Middle frontal gyrus (tissue), 1 donor: ENCODE measurements around the gene SEPTIN8.

Experiments used
- DNase-seq: peaks from one replicate; pipeline ENCODE4 v3.0.0-alpha.2; 2015; ENCODE audit warnings: low spot score; ENCODE audit errors: extremely low spot score

The SEPTIN8 gene

DNA sequence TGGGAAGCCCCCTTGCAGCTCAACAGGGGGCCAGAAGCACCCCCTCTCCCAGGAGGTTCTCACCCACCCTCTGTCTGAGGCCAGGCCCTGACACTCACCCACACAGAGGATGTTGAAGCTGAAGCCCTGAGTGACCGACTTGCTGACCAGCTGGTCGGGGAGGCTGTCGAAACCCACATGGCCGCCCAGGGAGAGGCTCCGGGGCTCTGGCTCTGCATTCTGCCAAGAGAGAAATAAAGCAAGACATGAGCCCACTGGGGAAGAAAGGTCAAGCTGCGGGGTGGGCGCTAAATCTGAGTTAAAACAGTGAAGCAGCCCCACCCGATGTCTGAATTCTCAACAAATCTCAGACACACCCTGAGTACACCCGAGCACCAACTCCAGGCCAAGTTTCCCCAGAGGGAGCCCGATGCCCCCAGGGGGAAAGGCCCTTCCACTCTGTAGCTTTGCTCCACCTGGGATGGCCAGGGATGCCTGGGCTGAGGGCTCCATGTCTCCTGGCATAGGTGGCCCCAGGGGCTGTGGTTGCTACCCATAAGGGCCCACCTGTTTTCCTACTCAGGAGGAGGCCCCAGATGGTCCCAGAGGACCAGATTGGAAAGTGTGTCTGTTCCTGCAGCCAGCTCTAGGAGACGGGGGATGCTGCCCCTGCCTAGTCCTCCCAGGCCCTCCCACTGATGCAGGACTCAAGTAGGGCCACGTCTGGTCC is 11.6 kb downstream of the SEPTIN8 start:
- no peak for DNase-seq

DNA sequence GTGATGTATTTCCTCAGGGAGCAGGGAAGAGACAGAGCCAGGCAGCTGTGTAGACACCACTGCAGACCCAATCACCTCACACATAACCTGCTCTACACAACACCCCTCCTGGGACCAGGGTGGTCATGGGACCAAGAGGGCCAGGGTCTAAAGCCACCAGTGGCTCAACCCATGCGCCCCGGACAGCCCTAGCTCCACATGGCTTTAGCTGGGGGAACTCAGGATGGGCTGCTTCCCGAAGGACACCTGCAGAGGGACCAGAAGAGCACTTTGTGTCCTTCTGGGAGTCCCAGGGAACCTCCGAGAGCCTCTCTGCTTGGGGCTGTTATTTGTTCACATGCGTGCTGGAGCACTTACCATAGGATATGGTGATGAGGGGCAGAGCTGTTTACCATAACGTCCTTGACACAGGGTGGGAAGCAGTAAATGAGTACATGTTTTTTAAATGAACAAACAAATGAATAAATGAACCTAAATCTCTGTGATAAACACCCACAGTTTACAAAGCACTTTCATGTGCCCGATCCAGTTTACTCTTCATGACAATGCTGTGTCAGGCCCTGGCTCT is 12.3 kb downstream of the SEPTIN8 start:
- no peak for DNase-seq

DNA sequence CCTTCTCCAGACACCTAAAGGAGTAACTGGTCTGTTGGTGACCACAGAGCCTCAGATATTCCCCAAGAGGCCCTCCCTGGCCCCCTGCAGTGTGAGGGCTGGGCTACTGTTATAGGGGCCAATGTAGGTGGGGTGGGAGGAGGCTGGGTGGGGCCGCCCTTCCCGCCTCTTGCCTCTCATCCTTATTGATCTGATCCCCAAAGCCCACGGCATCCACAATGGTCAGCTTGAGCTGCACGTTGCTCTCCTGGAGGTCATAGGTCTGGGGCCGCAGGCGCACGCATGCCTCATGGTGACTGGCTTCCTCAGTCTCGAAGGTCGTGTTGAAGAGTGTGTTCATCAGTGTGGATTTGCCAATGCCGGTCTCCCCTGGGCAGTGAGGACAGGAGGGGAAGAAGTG is 13.0 kb downstream of the SEPTIN8 start:
- no peak for DNase-seq

DNA sequence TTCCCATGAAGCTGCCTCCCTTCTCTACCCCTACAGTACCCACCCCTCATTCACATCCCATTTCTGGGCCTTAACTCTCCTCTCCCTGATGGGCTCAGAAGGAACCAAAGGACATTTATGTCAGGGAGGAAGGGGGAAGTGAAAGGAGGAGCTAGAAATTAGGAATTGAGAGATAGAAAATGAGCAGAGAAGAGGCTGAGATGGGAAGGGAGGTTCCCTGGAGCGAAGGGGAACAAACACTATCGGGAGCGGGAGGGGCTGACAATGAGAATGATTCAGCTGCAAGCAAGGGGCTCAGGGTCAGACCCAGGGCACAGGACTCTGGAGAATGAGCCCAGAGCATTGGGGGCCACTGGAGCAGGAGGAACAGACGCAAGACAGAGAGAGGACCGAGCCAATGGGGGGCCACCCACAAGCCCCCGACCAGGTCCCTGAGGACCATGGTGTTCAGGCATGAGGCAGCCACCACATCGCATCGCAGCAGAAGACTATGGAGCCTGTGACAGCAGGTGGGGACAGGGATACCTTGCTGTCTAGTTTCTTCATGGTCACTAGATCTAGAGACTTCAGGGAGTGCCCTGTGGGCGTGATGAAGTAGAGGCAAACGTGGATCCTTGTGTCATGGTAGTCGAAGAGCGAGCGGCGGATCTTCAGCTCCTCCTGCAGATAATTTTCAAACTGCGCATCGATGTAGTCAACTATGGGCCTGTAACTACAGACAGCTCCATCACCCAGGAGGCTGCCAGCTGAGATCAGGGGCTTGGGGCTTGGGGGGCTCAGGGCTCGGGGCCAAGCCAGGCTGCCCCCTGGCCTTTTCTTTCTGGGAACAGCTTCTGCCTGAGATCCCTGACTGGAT is 13.6 kb downstream of the SEPTIN8 start:
- DNase-seq, result no peak

DNA sequence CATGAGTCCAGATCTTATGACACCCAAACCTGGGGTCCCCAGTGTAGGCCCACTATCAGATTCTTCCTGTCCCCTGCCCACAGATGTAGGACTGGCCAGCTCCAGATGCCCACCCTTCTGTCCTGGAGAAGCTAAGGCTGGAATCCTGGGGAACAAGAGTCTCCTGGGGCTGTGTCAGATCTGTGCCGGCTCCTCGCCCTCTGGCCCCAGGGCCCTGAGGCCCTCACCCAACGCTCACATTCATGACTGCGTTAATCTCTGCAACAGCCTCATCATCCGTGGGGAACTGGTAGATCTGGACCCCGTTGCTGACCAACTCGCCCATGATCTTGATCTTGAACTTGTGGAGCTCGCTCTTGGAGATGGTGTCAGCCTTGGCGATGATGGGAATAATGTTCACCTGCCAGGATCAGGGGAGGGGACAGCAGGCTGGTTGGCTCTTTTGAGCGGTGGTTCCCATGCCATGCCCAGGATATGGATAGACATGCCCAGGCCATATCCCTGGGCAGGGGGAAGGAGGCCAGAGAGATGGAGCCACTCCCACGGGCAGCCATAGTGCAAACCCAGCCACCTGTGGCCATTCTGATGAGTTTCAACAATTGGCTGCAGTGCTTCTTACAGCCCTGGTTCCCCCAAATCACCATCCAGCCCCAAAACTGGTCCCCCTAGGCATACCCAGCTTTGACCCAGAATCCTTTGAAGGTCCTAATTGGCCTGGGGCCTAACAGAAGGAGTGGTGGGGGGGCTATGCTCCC is 14.6 kb downstream of the SEPTIN8 start:
- no peak for DNase-seq

DNA sequence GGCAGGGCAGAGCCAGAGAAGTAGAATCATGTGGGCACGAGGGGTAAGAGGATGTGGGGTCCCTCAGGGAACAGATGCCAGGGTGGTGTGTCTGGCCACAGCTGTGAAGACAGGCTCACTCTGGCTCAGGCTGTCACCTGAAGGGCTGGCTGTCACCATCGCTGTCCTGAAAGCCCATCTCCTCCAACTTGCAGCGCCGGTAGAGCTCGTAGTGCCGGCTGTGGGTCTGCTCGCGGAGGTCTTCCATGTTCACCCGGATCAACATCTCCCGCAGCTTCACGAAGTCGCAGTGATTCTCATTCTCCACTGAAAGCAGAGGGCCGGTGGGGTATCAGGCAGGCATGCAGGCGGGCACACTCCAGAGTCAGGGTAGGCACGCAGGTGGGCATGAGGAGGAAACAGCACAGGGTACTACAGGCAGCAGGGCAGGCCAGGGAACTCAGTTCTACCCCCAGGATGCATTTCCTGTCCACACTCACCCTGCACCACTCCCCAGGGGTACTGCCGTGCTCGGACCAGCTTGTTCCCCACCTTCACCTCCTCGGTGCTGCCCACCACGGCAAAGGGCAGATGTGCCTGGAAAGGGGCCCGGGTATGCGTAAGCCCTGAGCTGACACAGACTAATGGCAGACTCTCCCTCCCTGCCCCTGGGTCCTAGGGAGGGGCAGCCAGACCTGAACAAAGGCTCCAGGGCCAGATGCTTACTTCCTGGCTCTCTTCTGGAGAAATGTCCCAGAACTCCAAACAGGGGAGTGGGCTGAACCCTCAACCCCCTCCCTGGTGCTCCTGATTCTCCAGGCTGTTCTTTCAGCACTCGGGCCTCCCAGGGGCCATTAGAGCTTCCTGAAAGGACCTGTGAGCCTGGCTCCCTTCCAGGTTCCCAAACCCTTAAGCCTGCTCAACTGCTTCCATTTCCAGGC is 15.5 kb downstream of the SEPTIN8 start:
- DNase-seq, result no peak

DNA sequence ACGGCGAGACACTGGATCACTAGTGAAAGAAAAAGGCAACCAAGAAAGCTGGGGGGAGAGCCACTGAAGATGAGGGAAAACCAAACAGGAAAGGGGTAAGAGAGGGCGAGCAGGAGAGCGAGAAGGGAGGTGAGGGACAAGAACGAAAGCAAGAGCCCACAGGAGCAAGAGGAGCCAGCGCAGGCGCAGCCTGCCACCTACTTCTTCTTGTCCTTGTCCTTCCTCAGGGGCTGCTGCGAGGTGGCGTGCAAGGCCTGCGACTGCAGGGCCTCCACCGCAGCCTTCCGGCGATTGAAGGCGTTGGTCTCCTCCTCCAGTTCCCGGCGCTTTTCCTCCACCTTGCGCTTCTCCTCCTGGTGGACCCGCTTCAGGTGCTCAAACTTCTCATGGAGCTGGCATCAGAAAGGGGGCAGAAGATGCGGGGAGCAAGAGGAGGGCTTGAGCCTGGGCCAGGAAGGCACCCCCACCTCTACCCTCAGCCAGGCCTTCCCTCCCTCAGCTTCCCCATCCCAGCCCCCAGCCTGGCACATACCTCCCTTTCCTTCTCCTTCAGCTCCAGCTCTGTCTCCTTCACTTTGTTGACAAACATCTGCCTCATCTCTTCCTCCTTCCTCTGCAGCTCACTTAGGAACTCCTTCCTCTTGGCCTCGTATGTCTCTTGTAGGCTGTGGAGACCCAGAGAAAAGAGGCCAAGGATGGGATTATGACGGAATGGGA is 16.3 kb downstream of the SEPTIN8 start:
- DNase-seq, result no peak

DNA sequence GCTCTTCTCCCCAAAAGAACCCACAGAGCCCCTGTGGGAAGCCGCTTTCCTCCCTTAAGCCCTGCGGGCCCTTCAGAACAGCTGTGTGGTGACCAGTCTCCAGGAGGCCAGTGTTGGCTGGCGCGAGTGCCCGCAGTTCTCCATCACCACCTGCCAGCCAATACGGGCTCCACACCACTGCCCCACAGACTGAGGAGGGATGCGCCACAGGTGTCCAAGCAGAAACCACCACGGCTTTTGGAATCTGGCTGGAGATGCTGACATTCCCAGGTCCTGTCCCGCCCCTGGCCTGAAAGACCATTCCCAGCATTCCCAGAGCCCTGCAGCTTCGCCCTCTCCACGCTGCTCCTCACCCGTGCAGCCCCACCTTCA is 17.0 kb downstream of the SEPTIN8 start:
- no peak for DNase-seq

DNA sequence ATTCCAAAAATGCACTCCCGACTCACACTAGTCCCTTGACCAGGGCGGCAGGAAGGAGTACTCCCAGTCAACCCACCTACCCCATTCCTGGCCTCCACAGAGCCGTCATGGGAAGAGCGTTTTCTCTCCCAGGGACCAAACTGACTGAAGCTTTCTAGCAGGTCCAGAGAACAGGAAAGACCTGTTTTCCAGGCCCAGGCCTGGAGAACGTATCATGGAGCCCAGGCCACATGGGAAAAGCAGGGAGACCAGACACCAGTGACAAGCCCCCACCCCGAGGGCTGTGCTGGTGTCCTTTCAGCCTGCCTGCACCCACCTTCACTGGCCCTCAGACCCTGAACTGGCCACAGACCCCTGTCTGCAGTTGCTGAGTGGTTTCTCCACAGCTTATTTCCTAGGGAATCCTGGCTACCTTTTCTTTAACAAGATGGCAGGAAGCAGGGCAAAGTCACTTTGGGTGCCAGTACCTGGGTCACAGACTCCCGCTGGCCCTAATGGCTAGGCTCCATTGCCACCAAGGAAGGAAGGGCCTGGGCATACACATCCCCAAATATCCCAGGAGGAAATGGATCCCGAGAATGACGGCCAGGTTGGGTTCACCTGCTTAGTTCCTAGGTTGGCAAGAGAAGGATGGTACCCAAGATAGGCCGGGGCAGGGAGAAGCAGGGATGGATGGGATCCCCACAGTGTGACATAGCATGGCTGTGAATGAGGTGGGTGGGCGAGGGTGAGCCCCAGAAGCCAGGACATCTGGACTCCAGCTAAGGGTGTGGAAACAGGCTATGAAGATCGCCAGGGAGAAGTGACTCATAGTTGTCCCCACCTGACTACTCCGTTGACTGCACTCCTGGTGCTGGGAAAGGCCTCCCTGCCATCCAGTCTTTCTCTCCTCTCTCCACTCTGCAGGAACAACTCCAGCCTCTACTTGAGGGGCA is 17.7 kb downstream of the SEPTIN8 start:
- no peak for DNase-seq

DNA sequence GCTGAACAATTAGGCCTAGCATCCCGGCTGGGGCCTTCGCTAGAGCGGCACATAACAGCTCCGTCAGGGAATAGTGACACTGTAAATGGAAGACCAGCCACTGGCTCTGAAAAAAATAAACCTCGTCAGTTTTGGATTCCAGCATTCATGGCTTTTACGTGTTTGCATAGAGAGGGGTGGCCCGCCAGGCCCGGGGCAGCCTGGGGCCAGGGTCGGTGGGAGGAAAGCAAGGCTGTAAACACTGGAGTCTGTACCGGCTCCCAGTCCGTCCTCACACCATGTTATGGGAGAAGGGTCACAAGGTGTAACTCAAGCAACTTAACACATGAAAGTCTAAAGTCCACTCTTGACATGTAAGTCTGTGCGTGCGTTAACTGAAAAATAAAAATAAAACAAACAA is 18.6 kb downstream of the SEPTIN8 start:
- no peak for DNase-seq

DNA sequence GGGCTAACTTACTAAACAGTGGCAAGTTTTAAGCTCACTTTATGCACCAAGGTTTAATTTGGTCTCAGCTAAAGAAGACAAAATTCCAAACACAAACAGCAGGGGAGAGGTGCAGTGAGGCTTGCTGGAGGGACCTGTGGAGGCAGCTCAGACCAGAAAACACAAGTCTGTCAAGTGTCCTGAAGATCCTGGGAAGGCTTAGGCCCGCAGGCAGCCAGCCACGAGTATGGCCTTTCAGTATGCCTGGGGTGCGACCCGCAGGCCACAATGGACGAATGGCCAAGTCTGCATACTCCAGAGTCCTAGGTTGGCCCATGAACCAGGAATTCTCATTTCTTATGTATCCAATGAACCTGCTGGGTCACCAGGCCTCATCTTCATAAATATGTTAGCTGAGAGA is 20.5 kb downstream of the SEPTIN8 start:
- no peak for DNase-seq

DNA sequence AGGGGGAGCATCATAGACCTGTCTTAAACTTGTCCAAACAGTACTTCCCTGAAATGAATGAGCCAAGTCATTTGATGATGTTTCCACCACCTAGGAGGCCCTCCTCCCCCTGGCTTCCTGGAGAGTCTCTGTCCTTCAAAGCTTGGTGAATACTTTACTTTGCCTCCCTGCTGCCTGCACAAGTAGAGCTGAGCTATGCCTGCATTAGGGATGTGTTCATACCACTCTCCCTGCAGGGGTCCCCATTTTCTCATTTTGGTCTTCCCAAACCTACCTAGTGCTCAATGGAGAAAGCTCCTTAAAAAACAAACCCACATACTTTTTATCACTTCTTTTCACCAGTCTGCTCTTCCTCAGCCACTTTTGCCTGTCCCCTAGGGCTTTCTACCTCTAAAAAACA is 22.1 kb downstream of the SEPTIN8 start:
- DNase-seq, result no peak

DNA sequence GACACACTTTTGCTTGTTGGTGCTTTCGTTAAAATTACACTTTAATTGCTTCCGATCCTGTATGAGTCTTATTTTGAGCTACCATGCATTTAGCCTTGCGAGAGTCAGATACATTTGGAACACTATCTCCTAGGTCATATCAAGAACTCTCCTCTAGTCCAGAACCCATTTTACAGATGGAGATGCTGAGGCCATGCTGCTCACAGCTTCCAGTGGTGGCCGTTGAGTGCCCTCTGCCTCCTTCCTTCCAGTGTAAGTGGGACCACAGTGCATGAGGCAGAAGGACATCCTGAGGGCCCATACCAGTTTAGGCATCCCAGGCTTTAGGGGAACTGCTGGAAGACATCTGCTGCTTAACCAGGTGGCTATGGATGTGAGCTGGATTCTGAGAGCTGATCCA is 22.9 kb downstream of the SEPTIN8 start:
- no peak for DNase-seq

DNA sequence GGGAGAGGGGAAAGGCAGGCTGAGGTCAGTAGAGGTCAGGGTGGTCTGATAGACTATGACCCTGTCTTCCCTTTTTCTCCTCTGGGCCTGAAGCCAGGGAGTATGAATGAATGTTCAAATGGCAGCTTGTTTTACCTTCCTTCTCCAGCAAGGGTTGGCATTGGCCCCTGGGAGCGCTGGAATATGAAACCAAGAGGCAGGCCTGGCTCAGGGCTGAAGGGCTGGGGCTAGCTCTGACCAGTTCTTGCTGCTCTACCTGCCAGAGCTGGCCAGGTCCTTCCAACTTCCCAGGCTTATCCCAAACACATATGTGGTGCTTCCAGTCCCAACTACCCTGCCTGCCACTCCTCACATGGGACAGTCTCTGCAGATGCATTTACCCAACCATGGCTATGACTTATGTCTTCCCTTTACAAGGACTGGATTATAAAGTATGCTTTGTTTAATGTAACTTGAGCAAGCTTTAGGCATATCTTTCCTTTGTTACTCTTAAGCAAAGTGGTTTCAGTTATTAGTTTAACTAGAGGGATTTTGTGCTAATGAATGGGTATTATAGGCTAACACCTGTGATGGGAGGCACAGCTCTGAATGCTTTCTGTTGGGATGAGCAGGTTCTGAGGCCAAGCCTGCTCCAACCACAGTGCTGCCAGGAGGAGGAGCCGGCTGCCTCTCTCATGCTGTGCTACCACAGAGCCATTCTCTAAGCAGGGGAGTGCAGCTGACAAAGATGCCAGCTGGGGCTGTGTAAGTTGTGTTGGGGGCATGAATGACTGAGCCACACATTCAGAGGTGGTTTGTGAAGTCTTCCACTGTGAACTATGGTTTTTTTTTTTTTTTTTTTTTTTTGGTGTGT is 23.7 kb downstream of the SEPTIN8 start:
- no peak for DNase-seq

DNA sequence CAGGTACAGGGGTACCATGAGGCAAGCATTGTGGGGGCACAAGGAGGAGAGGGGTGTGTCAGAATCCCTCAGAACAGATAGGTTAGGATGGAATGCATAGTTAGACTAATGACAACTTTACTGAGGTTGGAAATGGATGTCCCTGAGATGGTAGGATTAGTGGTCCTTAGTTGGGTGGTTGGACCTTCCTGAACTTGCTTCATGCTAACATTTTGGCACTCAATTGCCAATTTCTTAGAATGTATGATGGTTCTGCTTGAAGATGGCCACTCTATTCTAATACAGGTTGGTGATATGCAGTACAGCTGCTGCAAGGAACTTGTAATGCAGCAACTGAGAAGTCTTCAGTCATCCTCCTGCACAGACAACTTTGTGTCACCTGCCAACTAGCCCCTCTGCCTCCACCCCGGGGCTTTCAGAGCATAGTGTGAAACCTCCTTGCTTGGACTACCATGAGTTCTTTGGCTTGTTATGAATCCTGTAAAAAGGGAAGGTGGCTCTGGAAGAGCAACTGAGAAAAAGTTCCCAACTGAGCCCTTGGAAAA is 24.4 kb downstream of the SEPTIN8 start:
- DNase-seq, result no peak

DNA sequence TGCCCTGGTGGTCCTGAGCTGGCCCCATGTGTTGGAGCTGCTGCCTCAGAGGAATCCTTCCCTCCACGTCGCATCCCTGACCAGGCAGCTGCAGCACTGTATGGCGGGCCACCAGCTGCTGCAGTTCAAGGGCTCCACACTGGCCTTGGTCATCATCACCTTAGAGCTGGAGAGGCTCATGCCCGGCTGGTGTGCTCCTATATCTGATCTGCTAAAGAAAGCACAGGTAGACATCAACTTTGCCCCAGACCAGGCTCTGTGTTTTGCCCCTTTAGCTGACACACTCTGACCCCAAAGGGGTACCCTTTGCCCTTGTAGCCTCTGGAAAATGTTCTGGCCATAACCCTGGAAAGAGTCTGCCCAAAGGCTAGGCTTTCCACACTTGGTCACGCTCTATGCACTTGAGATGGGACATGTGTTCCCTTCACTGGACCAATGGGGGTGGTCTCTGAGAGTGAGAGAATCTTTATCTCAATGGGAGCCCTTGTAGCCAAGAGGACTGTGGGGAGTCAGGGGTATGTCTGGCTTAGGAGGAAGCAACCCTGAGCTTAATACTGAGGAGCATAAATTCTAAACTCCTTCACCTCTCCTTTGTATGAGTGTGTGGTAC is 25.0 kb downstream of the SEPTIN8 start:
- no peak for DNase-seq

DNA sequence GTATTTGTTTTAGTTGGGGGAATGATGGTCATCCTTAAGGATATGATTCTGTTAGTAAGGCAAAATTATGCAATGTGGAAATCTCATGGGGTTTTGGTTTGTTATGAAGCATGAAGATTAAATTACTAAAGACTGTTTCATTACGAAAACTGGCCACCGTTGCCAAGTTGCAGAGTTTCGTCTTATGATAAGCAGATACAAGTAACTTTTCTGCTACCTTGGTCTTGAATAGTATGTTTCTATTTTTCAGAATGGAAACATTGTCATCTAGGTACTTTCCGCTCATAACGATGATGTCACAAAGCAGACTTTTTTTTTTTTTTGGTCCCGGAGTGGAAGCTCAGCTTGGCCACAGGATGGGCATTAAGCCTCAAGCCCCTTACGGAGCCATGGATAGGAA is 25.6 kb downstream of the SEPTIN8 start:
- DNase-seq, result no peak
